ENCODE measurements around the gene PACSIN1.

Gene PACSIN1

GRCh38 chr6:34527751-34528670 lies 62.1 kb downstream of the PACSIN1 start:
- DNase-seq (ENCODE audit: low spot score), result peak; percentile 9

DNA sequence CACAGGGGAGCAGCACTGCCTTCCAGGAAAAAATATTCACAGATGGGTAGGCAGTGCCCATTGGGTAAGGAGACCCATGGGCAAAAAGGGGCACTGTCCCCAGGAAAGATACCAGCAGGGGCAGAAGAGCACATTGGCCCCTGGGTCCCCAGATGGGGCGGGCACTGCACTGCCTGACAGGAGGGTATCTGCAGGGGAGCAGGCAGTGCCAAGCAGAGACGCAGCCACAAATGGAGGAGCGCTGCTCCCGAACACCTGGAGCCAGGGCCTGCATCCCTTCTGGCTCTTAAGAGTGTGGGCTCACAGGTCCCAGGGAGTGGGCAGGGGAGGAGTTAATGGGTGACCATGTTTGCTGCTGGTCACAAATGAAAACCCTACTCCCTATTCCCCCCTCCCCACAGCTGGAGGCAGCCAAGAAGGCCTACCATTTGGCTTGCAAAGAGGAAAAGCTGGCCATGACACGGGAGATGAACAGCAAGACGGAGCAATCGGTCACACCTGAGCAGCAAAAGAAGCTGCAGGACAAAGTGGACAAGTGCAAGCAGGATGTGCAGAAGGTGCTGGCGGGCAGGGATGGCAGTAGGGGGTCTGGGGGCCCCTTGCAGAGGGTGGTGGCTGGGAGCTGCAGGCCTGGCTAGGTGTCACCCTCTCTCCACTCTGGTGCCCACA lies 63.3 kb downstream of the PACSIN1 start:
- DNase-seq (ENCODE audit: low spot score), result no peak

GRCh38 chr6:34529665-34530327 lies 63.9 kb downstream of the PACSIN1 start:
- DNase-seq (ENCODE audit: low spot score), result no peak

DNA sequence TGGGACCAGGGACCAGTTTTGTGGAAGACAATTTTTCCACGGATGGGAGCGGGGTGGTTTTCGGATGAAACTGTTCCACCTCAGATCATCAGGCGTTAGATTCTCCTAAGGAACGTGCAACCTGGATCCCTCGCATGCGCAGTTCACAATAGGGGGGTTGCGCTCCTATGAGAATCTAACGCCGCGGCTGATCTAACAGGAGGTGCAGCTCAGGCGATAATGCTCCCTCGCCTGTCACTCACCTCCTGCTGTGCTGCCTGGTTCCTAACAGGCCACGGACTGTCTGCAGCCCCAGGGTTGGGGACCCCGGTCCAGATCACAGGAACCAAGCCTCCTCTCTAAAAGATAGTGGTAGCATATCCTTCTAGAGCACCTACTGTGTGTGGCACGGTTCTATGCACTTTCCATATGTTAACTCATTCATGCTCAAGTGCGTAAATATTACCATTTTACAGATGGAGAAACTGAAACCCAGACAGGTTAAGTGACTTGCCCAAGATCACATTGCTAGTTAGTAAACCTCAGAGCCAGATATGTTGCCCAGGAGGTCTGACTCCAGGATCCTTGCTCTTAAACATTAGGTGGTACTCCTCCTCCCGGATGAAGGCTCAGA lies 65.0 kb downstream of the PACSIN1 start:
- no peak for DNase-seq (ENCODE audit: low spot score)

- DNase-seq (ENCODE audit: low spot score), result peak; percentile 33
Observed at GRCh38 chr6:34531580-34532201, 65.8 kb downstream of the PACSIN1 start.

- DNase-seq (ENCODE audit: low spot score), result no peak
Observed at GRCh38 chr6:34532230-34532629, 66.4 kb downstream of the PACSIN1 start.

DNA sequence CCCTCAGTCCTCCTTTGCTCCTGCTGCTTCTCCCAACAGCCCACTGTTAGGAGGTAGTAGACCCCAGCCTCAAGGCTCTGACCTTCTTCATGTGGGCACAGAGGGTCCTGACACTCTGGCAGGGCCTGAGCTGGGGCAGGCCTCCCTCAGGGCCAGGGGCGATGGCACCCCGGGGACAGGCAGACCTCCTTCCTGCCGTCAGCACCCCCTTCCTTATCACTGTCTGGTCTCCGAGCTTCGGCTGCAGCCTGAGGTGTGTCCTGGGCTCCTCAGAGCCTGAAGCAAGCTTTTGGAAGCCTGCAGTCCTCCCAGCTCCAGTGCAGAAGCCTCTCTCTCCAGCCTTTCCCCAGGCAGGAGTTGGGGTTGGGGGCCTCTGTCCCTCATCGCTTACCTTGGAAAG lies 68.3 kb downstream of the PACSIN1 start:
- no peak for DNase-seq (ENCODE audit: low spot score)

DNA sequence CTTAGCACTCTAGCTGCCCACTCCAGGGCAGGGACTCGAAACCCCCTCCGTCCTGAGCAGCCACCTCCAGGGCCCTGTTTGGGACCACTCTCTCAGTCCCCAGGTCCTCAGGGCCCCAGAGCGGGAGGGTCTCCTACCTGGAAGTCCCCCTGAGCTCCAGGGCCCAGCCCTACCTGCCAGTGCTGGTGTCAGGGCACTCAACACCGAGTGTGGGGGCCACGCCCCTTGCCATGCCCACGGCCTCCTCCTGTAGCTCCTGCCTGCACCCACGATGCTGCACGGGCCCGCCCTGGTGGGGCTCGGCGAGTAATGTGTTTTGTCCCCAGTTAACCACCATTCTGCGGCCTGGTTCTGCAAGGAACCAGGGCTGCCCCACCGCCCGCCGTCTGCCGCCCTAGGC lies 68.8 kb downstream of the PACSIN1 start:
- no peak for DNase-seq (ENCODE audit: low spot score)

DNA sequence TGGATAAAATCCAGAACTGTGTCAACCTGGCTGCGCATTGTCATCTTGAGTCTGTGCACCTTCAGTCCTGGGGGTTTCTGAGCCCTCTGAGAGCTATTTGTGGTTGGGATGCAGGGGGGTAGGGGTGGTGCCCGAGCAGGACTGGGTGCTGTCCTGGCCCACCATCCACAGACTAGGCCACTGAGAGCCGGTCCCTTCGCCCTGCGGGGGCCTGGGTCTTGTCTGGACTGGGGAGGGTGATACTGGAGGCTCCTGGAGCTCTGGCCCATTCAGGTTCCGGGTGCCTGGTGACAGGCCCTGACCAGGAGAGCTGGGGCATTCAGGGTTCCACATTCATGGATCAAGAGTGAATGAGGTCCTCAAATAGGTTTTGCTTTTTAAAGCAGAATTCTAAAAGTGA lies 69.3 kb downstream of the PACSIN1 start:
- DNase-seq (ENCODE audit: low spot score), result no peak

- no peak for DNase-seq (ENCODE audit: low spot score)
Observed at GRCh38 chr6:34535646-34536045, 69.8 kb downstream of the PACSIN1 start.

DNA sequence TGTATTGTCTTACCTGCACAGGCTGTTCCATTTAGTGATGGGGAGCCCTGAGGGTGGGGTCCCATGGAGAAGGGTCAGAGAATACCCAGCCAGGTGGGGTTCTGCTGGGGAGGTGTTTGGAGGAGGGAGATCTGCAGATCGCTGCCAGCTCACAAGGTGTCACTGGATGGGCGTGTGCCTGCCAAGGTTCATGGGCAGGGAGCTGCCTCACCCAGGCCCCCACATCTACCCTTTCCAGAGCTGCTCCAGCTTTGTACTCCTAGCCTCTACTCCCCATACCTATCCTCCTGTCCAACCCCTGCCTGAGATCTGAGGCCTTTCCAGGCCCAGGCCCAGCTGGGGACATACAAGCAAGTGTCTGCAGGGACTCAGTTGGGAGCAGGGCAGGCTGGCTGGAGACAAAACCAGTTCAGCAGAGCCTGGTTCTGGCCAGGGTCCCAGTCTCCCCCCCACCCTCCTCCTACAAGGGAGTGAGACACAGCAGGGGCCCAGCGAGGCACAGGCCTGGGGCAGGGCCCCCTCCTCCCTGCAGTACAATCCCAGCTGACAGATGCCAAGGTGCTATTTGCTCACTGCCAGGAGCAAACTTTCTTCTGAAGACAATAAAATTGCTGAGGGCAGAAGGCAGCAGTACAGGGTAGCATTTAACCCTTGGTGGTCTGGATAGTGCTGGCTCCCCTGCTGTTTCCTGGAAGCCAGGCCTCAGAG lies 70.5 kb downstream of the PACSIN1 start:
- DNase-seq (ENCODE audit: low spot score), result no peak

DNA sequence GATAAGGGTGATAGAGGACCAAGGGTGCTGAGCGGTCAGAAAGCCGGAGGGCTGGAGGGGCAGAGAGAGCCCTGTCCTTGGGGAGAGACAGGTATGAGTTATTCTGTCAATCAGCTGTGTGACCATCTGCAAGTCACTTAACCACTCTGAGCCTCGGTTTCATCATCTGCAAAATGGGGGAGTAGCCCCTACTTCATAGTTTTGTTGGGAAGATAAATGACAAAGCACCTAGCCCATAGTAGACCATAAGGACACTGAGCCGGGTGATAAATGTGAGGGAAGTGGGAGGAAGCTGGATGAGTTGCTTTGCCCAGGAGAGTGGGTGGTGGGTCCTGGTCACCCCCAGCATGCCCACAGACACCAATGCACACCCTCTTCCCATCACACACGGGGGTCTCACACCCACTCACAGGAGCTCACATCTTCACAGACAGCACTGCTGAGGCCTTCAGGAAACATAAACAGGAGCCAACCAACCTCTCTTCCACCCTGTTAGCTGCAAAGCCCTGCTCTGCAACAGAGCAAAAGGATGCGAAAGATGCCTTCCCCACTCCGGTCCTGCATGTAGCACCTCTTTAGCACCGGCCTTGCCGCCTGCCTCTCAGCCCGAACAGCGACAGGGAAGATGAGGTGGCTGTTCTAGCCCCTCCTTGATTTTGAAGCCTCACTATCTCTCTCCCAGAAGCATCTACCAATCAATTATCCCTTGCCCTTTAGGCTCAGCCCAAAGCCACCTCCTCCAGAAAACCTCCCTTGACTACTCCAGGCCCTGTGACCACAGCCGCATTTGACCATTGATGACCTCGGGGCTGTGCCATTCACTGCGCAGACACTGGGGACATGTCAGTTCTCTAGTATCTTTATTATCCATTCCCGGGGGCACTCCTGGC lies 71.3 kb downstream of the PACSIN1 start:
- DNase-seq (ENCODE audit: low spot score), result no peak

GRCh38 chr6:34537922-34538550 lies 72.2 kb downstream of the PACSIN1 start:
- DNase-seq (ENCODE audit: low spot score), result no peak

- DNase-seq (ENCODE audit: low spot score), result no peak
Observed at GRCh38 chr6:34538581-34538980, 72.7 kb downstream of the PACSIN1 start.

DNA sequence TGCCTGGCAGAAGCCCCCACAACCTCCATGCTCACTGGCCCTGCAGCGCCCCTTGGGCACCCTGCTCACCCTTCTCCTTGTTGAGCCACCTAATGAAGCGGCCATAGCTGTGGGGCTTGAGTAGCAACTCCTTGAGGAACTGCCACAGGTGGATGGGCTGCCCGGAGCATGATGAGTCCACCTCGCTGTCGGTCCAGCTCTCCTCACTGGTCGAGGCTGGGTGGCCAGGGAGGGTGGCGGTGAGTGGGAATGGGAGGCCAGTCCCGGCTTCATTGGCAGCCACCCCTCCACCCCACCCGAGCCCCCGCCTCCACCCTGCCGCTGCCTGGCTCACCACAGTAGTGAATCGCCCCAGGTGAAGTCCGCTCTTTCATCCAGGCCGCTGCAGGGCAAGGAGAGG lies 73.3 kb downstream of the PACSIN1 start:
- DNase-seq (ENCODE audit: low spot score), result no peak

- no peak for DNase-seq (ENCODE audit: low spot score)
Observed at GRCh38 chr6:34540222-34540621, 74.3 kb downstream of the PACSIN1 start.

GRCh38 chr6:34540841-34541240 lies 75.0 kb downstream of the PACSIN1 start:
- DNase-seq (ENCODE audit: low spot score), result no peak

GRCh38 chr6:34543421-34543820 lies 77.5 kb downstream of the PACSIN1 start:
- DNase-seq (ENCODE audit: low spot score), result no peak

GRCh38 chr6:34544052-34544604 lies 78.3 kb downstream of the PACSIN1 start:
- no peak for DNase-seq (ENCODE audit: low spot score)

All from hematopoietic multipotent progenitor cell treated with erythropoietin and hydrocortisone succinate and interleukin-3 and kit ligand, for 17 days (in vitro differentiated cells).